SK-N-SH treated with all-trans-retinoic acid at 6 μM for 48 hours (cell line): ENCODE results near the gene PPP1R12A.

Experiments
- CREB5 ChIP-seq: fragments of 250-450 bp; sonication (Bioruptor Pico); IDR thresholded peaks from 2 replicates; pipeline ENCODE4 v1.5.1; 2020; ENCODE audit warnings: low read depth, mild to moderate bottlenecking, moderate library complexity
- CSDC2 ChIP-seq: fragments of 250-450 bp; sonication (Bioruptor Pico); IDR thresholded peaks from 2 replicates; pipeline ENCODE4 v1.5.0; 2020; ENCODE audit warnings: mild to moderate bottlenecking, moderate library complexity
- ZNF565 ChIP-seq: fragments of 450-650 bp; formaldehyde crosslinking; conservative IDR thresholded peaks from 2 replicates; pipeline ENCODE4 v1.5.0; 2020; ENCODE audit warnings: low read depth, mild to moderate bottlenecking, moderate library complexity

GRCh38 chr12:79844693-79845092, 90.2 kb downstream of the PPP1R12A start:
- TF ChIP-seq ZNF565 (CRISPR knock-in tag) (no peak), CSDC2 (CRISPR knock-in tag) (no peak), CREB5 (CRISPR knock-in tag) (no peak)
